ENCODE data around the gene AQP1.

- TF ChIP-seq CTCF (IDR thresholded peaks at IDR 0.05 in 4 of 5, conservative IDR thresholded peaks at IDR 0.05 in 1 of 5) (no peak), POLR2A (IDR thresholded peaks at IDR 0.05) (no peak)
These were observed 25.8 kb downstream of the AQP1 start for GRCh38 chr7:30937416-30937815.

Data from gastrocnemius medialis (tissue), 4 donors.